IMR-90 (cell line): ENCODE results near the gene RPS8. TPM values are rescaled to one million over a fixed set of nuclear protein-coding genes. Genes with fewer than 3 reads are reported as not detected.
A peak's percentile ranks its signal among the peaks of the same experiment; 100 is the strongest.

Experiments used
- BHLHE40 ChIP-seq: fragments of 150-350 bp; IDR thresholded peaks from 2 replicates; pipeline ENCODE4 v1.6.1; 2016; ENCODE audit warnings: mild to moderate bottlenecking, low read depth, low read length
- CEBPB ChIP-seq: IDR thresholded peaks from 2 replicates; pipeline ENCODE4 v1.6.1; 2012; ENCODE audit warnings: low read depth, low read length, improper control_type of control experiment
- CHD1 ChIP-seq: IDR thresholded peaks from 2 replicates; pipeline ENCODE4 v1.6.1; 2012; ENCODE audit warnings: low read depth, low read length, improper control_type of control experiment
- MAFK ChIP-seq: IDR thresholded peaks from 2 replicates; pipeline ENCODE4 v1.6.1; 2012; ENCODE audit warnings: low read depth, low read length, improper control_type of control experiment
- NFE2L2 ChIP-seq: fragments of 150-350 bp; IDR thresholded peaks from 2 replicates; pipeline ENCODE4 v1.6.1; 2016; ENCODE audit warnings: low read depth, mild to moderate bottlenecking, low read length
- POLR2A ChIP-seq: IDR thresholded peaks from 2 replicates; pipeline ENCODE4 v1.6.1; 2012; ENCODE audit warnings: mild to moderate bottlenecking, low read depth, low read length
- RAD21 ChIP-seq: IDR thresholded peaks from 2 replicates; pipeline ENCODE4 v1.6.1; 2012; ENCODE audit warnings: low read length, improper control_type of control experiment
- polyA plus RNA-seq, 3 experiments: library from polyadenylated mRNA; depleted of rRNA; stranded (reverse); fragments of >200 nt; gene quantifications; 2 replicates each; pipeline ENCODE4 v1.2.3, GENCODE V29; 2012; ENCODE audit warnings: low replicate concordance in 1 of 3
- total RNA-seq: library from RNA; depleted of rRNA; stranded (reverse); fragments of >200 nt; gene quantifications from 2 replicates; pipeline ENCODE4 v1.2.3, GENCODE V29; 2012
- TF ChIP-seq, protein P1 (sequence below): fragments of 150-350 bp; IDR thresholded peaks from 2 replicates; pipeline ENCODE4 v1.6.1; 2017; ENCODE audit warnings: mild to moderate bottlenecking, antibody characterized with exemption, low read length, low read depth

Gene RPS8
- total and polyA plus RNA-seq, 2 of the 4 experiments (the other 2 are of a cell fraction), result 2,171 to 2,255 TPM

DNA sequence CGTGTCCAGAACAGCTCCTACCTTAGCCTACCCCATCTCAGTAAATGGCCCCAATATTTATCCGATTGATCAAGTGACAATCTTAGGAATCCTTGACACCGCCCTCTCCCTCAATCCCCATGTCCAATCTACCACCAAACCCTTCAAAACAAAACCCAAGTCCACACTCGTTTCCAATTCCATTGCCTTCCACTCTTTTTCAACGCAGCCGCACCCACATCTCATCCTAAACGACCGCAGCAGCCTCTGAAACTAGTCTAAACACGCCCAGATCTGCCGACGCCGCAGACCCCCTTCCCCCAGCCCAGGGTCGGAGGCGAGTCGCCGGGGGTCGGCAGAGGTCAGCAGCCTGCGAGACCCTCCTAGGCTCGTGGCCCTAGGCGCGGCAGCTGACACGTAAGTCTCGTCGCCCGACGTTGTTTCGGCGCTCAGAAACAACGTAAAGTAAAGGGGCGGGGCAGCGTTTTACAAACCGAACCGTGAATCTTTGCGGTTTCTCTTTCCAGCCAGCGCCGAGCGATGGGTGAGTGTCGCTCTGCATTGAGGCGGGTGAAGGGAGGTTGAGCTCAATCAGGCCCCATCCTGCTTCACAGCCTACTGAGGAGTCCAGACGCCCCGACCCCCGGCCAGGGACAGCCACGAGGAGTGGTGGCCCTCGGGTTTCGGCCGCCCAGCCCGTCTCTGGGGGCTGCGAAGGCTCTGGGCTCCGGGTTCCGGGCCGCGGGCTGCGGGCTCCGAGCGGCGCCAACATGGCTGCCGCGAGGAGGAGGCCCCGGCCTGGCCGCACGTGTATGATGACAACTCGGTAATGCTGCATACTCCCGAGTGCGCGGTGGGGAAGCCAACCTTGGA is at the start of gene RPS8 (continued):
- TF ChIP-seq, protein P1, sequence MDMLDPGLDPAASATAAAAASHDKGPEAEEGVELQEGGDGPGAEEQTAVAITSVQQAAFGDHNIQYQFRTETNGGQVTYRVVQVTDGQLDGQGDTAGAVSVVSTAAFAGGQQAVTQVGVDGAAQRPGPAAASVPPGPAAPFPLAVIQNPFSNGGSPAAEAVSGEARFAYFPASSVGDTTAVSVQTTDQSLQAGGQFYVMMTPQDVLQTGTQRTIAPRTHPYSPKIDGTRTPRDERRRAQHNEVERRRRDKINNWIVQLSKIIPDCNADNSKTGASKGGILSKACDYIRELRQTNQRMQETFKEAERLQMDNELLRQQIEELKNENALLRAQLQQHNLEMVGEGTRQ, result 0 out of 2 replicates have a peak, but pooled peaks have one; percentile 47
- TF ChIP-seq BHLHE40, result peak; percentile 36; the same call in 1 of the 2 replicates
- no peak for TF ChIP-seq CEBPB
- TF ChIP-seq NFE2L2, result peak; percentile 26; the same call in 1 of the 2 replicates
- peak; percentile 11; the same call in 1 of the 2 replicates for TF ChIP-seq MAFK
- TF ChIP-seq RAD21, result no peak
- TF ChIP-seq POLR2A, result peak; percentile 99
- TF ChIP-seq CHD1, result no peak
